Measurements from ENCODE around the gene THAP12.

The THAP12 gene

GRCh38 chr11:76376746-76377558, 4.0 kb downstream of the THAP12 start:
- DNase-seq (ENCODE audit: low spot score), result no peak

- peak; percentile 20 for DNase-seq (ENCODE audit: low spot score)
Measured at GRCh38 chr11:76371170-76371569, 9.8 kb downstream of the THAP12 start.

GRCh38 chr11:76369406-76369805, 11.5 kb downstream of the THAP12 start:
- no peak for DNase-seq (ENCODE audit: low spot score)

GRCh38 chr11:76368490-76368889, 12.4 kb downstream of the THAP12 start:
- no peak for DNase-seq (ENCODE audit: low spot score)

- DNase-seq (ENCODE audit: low spot score), result no peak
Measured at GRCh38 chr11:76365038-76365679, 15.8 kb downstream of the THAP12 start.

GRCh38 chr11:76362716-76363115, 18.2 kb downstream of the THAP12 start:
- DNase-seq (ENCODE audit: low spot score), result no peak

- DNase-seq (ENCODE audit: low spot score), result no peak
Measured at GRCh38 chr11:76361776-76362175, 19.2 kb downstream of the THAP12 start.

- no peak for DNase-seq (ENCODE audit: low spot score)
Measured at GRCh38 chr11:76361374-76361773, 19.6 kb downstream of the THAP12 start.

- no peak for DNase-seq (ENCODE audit: low spot score)
Measured at GRCh38 chr11:76355172-76355571, 25.8 kb downstream of the THAP12 start.

GRCh38 chr11:76348348-76348747, 32.6 kb downstream of the THAP12 start:
- DNase-seq (ENCODE audit: low spot score), result no peak

- no peak for DNase-seq (ENCODE audit: low spot score)
Measured at GRCh38 chr11:76347466-76347865, 33.5 kb downstream of the THAP12 start.

GRCh38 chr11:76339221-76339620, 41.7 kb downstream of the THAP12 start:
- DNase-seq (ENCODE audit: low spot score), result peak; percentile 79

- DNase-seq (ENCODE audit: low spot score), result no peak
Measured at GRCh38 chr11:76337923-76338322, 43.0 kb downstream of the THAP12 start.

- no peak for DNase-seq (ENCODE audit: low spot score)
Measured at GRCh38 chr11:76337469-76337868, 43.5 kb downstream of the THAP12 start.

GRCh38 chr11:76336597-76336996, 44.3 kb downstream of the THAP12 start:
- DNase-seq (ENCODE audit: low spot score), result no peak

- DNase-seq (ENCODE audit: low spot score), result no peak
Measured at GRCh38 chr11:76335842-76336241, 45.1 kb downstream of the THAP12 start.

- DNase-seq (ENCODE audit: low spot score), result no peak
Measured at GRCh38 chr11:76334826-76335389, 46.0 kb downstream of the THAP12 start.

- DNase-seq (ENCODE audit: low spot score), result no peak
Measured at GRCh38 chr11:76330651-76331050, 50.3 kb downstream of the THAP12 start.

- no peak for DNase-seq (ENCODE audit: low spot score)
Measured at GRCh38 chr11:76329983-76330382, 50.9 kb downstream of the THAP12 start.

GRCh38 chr11:76329084-76329648, 51.8 kb downstream of the THAP12 start:
- DNase-seq (ENCODE audit: low spot score), result no peak

GRCh38 chr11:76327756-76328388, 53.1 kb downstream of the THAP12 start:
- DNase-seq (ENCODE audit: low spot score), result no peak

- no peak for DNase-seq (ENCODE audit: low spot score)
Measured at GRCh38 chr11:76327202-76327601, 53.7 kb downstream of the THAP12 start.

Measured in AG08395 (cell line).